Fibroblast of lung (primary cell): ENCODE results near the gene ANKUB1.

Source experiments
- EZH2 ChIP-seq: IDR thresholded peaks from 2 replicates; pipeline ENCODE4 v1.5.1; 2012; ENCODE audit warnings: low read length, control low read depth, mild to moderate bottlenecking; ENCODE audit errors: missing control alignments
- TF ChIP-seq, protein P1 (sequence below), 2 donors: IDR thresholded peaks in 1 of 2; conservative IDR thresholded peaks in 1 of 2; 1 replicate in 1 of 2; 2 replicates in 1 of 2; pipeline ENCODE4 v1.5.1; 2011 to 2012; ENCODE audit warnings: low read length in 2 of 2, control low read depth in 1 of 2, inconsistent platforms in 1 of 2, low read depth in 1 of 2, mild to moderate bottlenecking in 1 of 2

DNA sequence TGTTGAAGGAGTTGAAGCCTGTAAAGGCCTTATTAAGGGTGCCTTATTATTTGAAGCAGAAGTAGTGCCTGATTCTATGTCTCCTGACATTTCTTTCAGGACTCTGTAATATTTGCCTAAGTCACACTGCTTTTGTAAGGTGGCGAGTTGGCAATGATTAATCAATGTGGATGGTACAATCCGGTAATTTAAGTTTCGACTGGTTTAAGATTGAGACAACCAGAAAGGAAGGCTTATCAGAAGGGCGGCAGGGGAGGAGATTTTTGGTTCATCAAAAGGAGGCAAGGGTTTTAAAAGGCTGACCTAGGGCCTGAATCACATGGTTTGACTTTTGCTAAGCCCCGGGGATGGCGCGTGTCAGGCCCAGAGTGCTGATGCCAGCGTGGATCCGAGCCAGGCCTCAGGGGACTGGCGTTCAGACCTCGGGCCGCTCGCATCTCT, 19.8 kb upstream of the ANKUB1 start:
- TF ChIP-seq, protein P1, sequence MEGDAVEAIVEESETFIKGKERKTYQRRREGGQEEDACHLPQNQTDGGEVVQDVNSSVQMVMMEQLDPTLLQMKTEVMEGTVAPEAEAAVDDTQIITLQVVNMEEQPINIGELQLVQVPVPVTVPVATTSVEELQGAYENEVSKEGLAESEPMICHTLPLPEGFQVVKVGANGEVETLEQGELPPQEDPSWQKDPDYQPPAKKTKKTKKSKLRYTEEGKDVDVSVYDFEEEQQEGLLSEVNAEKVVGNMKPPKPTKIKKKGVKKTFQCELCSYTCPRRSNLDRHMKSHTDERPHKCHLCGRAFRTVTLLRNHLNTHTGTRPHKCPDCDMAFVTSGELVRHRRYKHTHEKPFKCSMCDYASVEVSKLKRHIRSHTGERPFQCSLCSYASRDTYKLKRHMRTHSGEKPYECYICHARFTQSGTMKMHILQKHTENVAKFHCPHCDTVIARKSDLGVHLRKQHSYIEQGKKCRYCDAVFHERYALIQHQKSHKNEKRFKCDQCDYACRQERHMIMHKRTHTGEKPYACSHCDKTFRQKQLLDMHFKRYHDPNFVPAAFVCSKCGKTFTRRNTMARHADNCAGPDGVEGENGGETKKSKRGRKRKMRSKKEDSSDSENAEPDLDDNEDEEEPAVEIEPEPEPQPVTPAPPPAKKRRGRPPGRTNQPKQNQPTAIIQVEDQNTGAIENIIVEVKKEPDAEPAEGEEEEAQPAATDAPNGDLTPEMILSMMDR (conservative IDR thresholded peaks at IDR 0.05 in 1 of 2, IDR thresholded peaks at IDR 0.05 in 1 of 2; ENCODE audit: low read depth in 1 of 2, low read length in 2 of 2): no peak
- TF ChIP-seq EZH2: no peak
